Cardiac fibroblast (primary cell): Measurements from ENCODE around the gene STXBP6.

Experiments
- DNase-seq, 2 donors: peaks; one replicate each; pipeline versions ENCODE4 v3.0.0 to v3.0.0-alpha.2; 2010; ENCODE audit warnings: low read depth in 2 of 2
- H3K4me3 ChIP-seq, 2 donors: replicated peaks in 1 of 2; 1 replicate in 1 of 2; 2 replicates in 1 of 2; pipeline ENCODE4 v1.5.1; 2011; ENCODE audit warnings: low read depth in 2 of 2, low read length in 2 of 2, mild to moderate bottlenecking in 2 of 2, moderate library complexity in 1 of 2
- TF ChIP-seq, protein P1 (sequence below): IDR thresholded peaks from one replicate; pipeline ENCODE4 v1.5.1; 2011; ENCODE audit warnings: low read depth, mild to moderate bottlenecking, low read length, inconsistent platforms

The STXBP6 gene

GRCh38 chr14:24915403-24915921 lies 134.5 kb downstream of the STXBP6 start:
- DNase-seq = no peak
- H3K4me3 ChIP-seq = no peak overlapping the region
- TF ChIP-seq, protein P1, sequence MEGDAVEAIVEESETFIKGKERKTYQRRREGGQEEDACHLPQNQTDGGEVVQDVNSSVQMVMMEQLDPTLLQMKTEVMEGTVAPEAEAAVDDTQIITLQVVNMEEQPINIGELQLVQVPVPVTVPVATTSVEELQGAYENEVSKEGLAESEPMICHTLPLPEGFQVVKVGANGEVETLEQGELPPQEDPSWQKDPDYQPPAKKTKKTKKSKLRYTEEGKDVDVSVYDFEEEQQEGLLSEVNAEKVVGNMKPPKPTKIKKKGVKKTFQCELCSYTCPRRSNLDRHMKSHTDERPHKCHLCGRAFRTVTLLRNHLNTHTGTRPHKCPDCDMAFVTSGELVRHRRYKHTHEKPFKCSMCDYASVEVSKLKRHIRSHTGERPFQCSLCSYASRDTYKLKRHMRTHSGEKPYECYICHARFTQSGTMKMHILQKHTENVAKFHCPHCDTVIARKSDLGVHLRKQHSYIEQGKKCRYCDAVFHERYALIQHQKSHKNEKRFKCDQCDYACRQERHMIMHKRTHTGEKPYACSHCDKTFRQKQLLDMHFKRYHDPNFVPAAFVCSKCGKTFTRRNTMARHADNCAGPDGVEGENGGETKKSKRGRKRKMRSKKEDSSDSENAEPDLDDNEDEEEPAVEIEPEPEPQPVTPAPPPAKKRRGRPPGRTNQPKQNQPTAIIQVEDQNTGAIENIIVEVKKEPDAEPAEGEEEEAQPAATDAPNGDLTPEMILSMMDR = no peak

DNA sequence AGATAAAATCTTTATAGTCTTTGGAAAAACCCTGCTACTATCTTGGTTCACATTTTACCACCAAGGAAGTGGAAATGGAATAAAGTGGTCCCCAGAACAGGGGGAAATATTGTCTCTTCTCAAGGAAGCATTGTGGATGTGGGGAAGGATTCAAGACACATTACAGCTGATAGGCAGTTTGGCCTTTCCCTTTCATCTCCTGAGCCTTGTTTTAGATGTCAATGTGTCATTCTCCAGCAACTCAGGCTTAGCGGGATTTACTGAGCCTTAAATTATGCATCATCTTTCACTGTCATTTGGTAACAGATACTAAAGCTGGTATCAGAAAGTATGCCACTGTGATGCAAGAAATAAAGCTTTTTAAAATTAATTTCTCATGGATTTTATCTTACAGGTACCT lies 136.2 kb downstream of the STXBP6 start:
- DNase-seq = no peak
- H3K4me3 ChIP-seq = no peak overlapping the region
- TF ChIP-seq, protein P1 = no peak

GRCh38 chr14:24913021-24913420 lies 136.9 kb downstream of the STXBP6 start:
- no peak for DNase-seq
- H3K4me3 ChIP-seq = no peak overlapping the region
- TF ChIP-seq, protein P1 = no peak

DNA sequence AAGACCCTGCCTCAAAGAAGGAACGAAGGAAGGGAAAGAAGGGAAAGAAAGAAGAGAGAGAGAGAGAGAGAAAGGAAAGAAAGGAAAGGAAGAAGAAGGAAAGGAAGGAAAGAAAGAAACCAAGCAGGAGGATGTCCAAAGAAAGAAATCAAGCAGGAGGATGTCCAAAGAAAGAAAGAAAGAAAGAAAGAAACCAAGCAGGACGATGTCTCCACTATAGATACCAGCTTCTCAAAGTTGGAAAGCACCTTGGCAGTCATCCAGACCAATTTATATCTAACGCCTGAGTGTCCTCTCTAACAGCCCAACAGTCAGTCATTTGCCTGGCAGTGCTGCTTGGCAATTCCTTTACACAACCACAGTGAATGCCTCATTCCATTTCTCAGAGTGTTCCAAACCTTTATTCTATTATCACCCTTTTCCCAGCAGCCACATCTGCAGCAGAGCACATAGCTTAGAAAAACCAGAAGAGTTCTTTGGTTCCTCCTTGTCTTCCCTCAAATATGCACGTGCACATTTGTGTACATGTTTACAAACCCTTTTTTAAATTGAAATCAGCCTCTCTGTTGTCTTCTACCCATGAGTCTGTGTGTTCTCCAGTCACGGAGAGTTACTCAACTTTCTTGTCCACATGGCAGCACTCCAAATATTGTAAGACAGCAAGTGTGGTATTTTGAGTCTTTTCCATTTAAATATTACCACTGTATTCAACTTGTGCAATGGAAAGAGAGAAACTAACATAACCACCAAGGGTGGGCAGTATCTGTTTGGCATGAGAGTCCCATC lies 138.4 kb downstream of the STXBP6 start:
- peak; percentile 83 to 93 for DNase-seq
- peak overlapping the region in 1 of 2 donors; percentile 6 for H3K4me3 ChIP-seq

DNA sequence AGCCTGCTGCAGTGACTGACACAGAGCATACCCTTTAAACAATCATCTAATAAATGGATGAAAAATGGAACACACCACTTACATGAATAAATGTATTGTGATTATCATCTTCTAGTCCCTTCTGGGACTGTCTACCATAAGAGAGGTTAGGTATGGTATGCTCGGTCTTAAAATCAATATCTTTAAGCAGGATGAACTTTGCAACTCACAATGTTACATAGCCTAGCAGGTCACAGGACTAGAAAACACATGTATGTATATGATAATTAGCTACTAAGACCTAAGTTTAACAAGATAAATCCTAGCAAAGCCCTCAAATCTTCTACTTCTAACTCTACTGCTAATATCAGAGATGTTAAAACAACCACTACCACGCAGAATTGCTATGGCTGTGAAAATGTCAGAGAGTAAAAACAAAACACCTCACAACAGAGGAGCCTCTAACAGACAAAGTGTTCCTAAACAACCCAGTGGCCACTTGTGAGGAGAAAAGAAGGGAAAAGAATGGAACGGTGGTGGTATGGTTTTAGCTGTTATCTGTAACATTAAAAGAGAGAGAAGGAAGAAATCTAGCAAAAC lies 139.4 kb downstream of the STXBP6 start:
- TF ChIP-seq, protein P1 = no peak
- no peak overlapping the region for H3K4me3 ChIP-seq
- no peak for DNase-seq

More for the DNA sequence above, 138.4 kb downstream of the STXBP6 start:
- TF ChIP-seq, protein P1 = no peak

- TF ChIP-seq, protein P1 = no peak
- no peak overlapping the region for H3K4me3 ChIP-seq
- DNase-seq = no peak
These were observed 140.2 kb downstream of the STXBP6 start for GRCh38 chr14:24909523-24910302.
